Thymus (tissue), 11 donors: Measurements from ENCODE around the gene MEGF11. TPM values are rescaled to one million over a fixed set of nuclear protein-coding genes. Genes with fewer than 3 reads are reported as not detected.

Experiments
- DNase-seq, 9 donors: peaks; one replicate each; pipeline ENCODE4 v3.0.0-alpha.2; 2013; ENCODE audit warnings: low spot score in 9 of 9, low read depth in 6 of 9, missing footprints in 1 of 9
- H3K27ac ChIP-seq, 2 donors: one replicate each; pipeline ENCODE4 v1.5.1; 2013; ENCODE audit warnings: control low read depth in 1 of 2, low read depth in 1 of 2, low read length in 1 of 2, mild to moderate bottlenecking in 1 of 2, moderate library complexity in 1 of 2
- H3K27me3 ChIP-seq, 2 donors: one replicate each; pipeline ENCODE4 v1.5.1; 2013; ENCODE audit warnings: low read length in 1 of 2; ENCODE audit not compliant: control insufficient read depth in 2 of 2, insufficient read depth in 1 of 2
- H3K36me3 ChIP-seq, 2 donors: one replicate each; pipeline ENCODE4 v1.5.1; 2013; ENCODE audit warnings: low read length in 1 of 2, mild to moderate bottlenecking in 1 of 2, moderate library complexity in 1 of 2; ENCODE audit not compliant: control insufficient read depth in 2 of 2, insufficient read depth in 2 of 2
- H3K4me1 ChIP-seq, 2 donors: one replicate each; pipeline ENCODE4 v1.5.1; 2013; ENCODE audit warnings: low read length in 2 of 2; ENCODE audit not compliant: control insufficient read depth in 2 of 2, insufficient read depth in 2 of 2
- H3K4me3 ChIP-seq, 2 donors: one replicate each; pipeline ENCODE4 v1.5.1; 2013; ENCODE audit warnings: low read length in 2 of 2, control low read depth in 1 of 2, mild to moderate bottlenecking in 1 of 2
- H3K9me3 ChIP-seq, 2 donors: one replicate each; pipeline ENCODE4 v1.5.1; 2013; ENCODE audit warnings: low read length in 1 of 2, mild to moderate bottlenecking in 1 of 2; ENCODE audit not compliant: control insufficient read depth in 2 of 2, insufficient read depth in 1 of 2
- WGBS: extraction: QIAGEN DNeasy Blood & Tissue Kit; methylation state at CpG from one replicate; pipeline ENCODE4 v1.1.7; 2013; 5-methylcytosine and 5-hydroxymethylcytosine counted together
- polyA plus RNA-seq: library from polyadenylated mRNA; stranded (reverse); fragments of 200-250 nt; gene quantifications from one replicate; pipeline ENCODE4 v1.2.3, GENCODE V29; 2013
- total RNA-seq: library from RNA; stranded (reverse); fragments of 120-200 nt; gene quantifications from one replicate; pipeline ENCODE4 v1.2.4, GENCODE V29; 2013
- donor health status: healthy.

Gene MEGF11
- total and polyA plus RNA-seq, 2 donors = 0.28 to 0.66 TPM

DNA sequence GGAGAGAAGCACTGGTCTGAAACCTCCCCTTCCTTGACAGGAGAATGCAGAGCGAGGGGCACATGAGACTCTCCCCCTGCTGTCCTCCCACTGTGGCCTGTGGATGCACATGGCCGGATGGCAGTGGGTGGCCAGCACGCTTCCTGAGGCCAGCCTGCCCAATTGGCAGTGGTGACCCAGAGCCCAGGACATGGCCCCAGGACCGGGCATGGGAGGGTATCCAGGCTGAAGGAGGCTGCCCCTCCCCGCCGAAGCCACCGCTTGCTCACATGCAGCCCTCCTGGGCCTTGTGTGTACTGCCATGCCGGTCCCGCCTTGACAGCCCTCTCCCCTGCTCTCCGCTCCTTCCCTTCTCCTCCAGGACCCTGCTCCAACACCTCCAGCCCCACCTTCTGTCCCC lies 100.9 kb downstream of the MEGF11 start:
- DNase-seq = no peak

DNA sequence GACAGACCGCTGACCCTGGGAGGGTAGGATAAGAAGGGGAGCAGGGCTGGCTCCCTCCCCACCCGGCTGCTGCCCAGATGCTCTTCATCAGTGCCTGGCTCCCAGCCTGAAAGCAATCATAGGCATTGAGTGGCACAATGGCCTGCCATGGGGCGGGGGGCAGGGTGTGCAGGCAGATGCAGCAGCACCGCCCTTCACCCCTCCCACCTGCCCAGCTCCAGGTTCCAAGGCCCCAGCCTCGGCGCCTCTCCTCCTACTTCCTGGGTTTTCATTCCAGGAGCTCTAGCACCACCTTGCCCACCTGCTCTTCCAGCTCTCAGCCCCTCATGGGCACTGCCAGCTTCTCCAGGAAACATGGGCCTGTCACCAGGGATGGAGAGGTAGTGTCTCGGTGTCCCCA lies 101.7 kb downstream of the MEGF11 start:
- H3K36me3 ChIP-seq = no peaks in the 10 kb centered on the region
- no peak overlapping the region for H3K27ac ChIP-seq
- H3K4me1 ChIP-seq = peaks cover 3 to 59% of the 10 kb centered on the region in 2 donors
- peaks cover 0 to 15% of the 10 kb centered on the region in 2 donors for H3K27me3 ChIP-seq
- WGBS = 66% methylated on average over 7 of the region's 7 CpGs
- H3K9me3 ChIP-seq = no peaks in the 10 kb centered on the region
- no peak overlapping the region for H3K4me3 ChIP-seq
- DNase-seq = no peak

More for the DNA sequence above, 100.9 kb downstream of the MEGF11 start:
- Histone ChIP-seq H3K27ac (peak overlapping the region in 1 of 2 donors; percentile 37), H3K4me1 (peaks cover 3 to 55% of the 10 kb centered on the region in 2 donors), H3K27me3 (peaks cover 0 to 15% of the 10 kb centered on the region in 2 donors), H3K9me3 (no peaks in the 10 kb centered on the region), H3K4me3 (no peak overlapping the region), H3K36me3 (no peaks in the 10 kb centered on the region)
- 92% methylated on average over 10 of the region's 10 CpGs for WGBS

DNA sequence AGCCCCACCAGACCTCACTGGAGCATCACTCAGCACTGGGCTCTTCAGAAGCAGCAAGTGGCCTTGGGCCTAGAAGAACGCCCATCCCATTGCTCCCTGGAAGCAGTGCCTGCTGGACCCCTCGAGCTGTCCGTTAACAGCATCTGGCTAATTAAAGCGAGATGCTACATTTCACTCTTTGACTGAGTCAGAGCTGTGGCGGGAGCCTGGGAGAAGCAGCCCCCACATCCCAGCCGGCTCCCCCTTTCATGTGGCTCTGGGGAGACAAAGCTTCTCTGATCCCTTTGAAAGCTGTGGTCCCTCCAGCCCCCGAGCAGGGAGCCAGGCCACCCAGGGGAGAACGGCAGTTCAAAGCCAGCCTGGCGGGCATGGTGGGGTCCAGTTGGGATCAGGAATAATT lies 103.7 kb downstream of the MEGF11 start:
- no peak for DNase-seq
- WGBS = 90% methylated on average over 9 of the region's 9 CpGs
- H3K4me1 ChIP-seq = peaks cover 3 to 56% of the 10 kb centered on the region in 2 donors
- no peaks in the 10 kb centered on the region for H3K36me3 ChIP-seq
- H3K9me3 ChIP-seq = no peaks in the 10 kb centered on the region
- no peak overlapping the region for H3K4me3 ChIP-seq
- peaks cover 0 to 15% of the 10 kb centered on the region in 2 donors for H3K27me3 ChIP-seq
- no peak overlapping the region for H3K27ac ChIP-seq

DNA sequence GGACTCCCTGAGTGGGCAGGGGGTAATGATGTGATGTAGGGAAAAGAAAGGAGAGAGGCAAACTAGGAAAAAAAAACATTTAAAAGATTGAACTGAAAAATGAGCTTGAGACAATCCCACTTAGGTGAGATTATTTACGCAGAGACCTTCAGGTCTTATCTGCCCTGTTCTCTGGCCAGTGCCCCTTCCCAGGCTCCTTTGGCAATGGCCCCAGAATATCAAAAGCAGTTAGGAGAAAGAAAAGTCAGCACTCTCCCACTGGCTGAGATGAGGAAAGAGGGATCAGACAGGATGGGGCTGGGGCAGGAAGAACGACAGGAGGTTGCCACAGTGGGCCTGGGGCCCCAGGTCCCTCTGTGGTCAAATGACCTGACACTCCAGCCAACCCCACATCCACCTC lies 105.4 kb downstream of the MEGF11 start:
- WGBS = 90% methylated on average over 2 of the region's 2 CpGs
- Histone ChIP-seq H3K4me1 (peaks cover 0 to 43% of the 10 kb centered on the region in 2 donors), H3K27ac (no peak overlapping the region), H3K27me3 (peaks cover 0 to 15% of the 10 kb centered on the region in 2 donors), H3K4me3 (no peak overlapping the region), H3K9me3 (no peaks in the 10 kb centered on the region), H3K36me3 (no peaks in the 10 kb centered on the region)
- DNase-seq = no peak

DNA sequence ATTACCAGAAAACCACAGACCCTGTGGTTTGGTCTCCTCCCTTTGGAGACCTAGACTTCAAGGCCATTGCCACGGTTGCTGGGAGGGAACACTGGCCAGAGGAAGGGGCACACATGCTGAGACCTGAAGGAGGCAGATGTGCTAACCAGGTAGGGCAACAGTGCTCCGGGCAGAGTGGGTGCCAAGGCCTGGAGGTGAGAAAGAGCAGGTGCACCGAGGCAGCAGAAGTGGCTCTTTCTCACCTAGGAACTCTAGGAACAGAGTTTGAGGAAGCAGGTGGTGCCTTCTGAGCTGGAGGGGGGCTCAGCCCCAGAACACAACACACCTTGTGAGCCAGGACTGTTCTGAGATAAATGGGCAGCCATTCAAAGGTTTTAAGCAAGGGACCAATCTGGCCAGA lies 106.1 kb downstream of the MEGF11 start:
- Histone ChIP-seq H3K9me3 (no peaks in the 10 kb centered on the region), H3K4me1 (peaks cover 0 to 41% of the 10 kb centered on the region in 2 donors), H3K27ac (no peak overlapping the region), H3K4me3 (no peak overlapping the region), H3K27me3 (peaks cover 0 to 15% of the 10 kb centered on the region in 2 donors), H3K36me3 (no peaks in the 10 kb centered on the region)
- DNase-seq = no peak
- 68% methylated on average over 3 of the region's 3 CpGs for WGBS

DNA sequence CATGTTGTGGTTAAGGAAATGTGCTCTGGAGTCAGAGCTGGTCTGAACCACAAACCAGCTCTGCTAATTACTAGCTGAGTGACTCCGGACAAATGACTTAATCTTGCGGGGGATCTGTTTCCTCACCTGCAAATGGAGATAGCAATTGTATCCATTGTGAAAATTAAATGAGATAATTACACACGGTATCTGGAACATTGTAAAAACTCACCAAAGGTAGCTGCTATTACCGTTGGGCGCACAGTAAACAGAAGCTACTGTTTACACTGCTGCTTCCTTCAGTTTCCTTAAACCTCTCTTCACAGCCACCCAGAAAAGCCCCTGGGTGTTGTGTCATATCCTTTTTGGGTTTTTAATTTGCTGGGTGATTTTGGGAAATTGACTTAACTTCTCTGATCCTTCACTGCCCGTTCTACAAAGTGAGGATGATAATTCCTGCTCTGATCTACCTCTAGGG lies 107.8 kb downstream of the MEGF11 start:
- DNase-seq = no peak
- H3K36me3 ChIP-seq = no peaks in the 10 kb centered on the region
- no peak overlapping the region for H3K4me3 ChIP-seq
- peaks cover 0 to 5% of the 10 kb centered on the region in 2 donors for H3K27me3 ChIP-seq
- no peaks in the 10 kb centered on the region for H3K9me3 ChIP-seq
- H3K27ac ChIP-seq = no peak overlapping the region
- peaks cover 0 to 38% of the 10 kb centered on the region in 2 donors for H3K4me1 ChIP-seq
- 24% methylated on average over 6 of the region's 6 CpGs for WGBS

DNA sequence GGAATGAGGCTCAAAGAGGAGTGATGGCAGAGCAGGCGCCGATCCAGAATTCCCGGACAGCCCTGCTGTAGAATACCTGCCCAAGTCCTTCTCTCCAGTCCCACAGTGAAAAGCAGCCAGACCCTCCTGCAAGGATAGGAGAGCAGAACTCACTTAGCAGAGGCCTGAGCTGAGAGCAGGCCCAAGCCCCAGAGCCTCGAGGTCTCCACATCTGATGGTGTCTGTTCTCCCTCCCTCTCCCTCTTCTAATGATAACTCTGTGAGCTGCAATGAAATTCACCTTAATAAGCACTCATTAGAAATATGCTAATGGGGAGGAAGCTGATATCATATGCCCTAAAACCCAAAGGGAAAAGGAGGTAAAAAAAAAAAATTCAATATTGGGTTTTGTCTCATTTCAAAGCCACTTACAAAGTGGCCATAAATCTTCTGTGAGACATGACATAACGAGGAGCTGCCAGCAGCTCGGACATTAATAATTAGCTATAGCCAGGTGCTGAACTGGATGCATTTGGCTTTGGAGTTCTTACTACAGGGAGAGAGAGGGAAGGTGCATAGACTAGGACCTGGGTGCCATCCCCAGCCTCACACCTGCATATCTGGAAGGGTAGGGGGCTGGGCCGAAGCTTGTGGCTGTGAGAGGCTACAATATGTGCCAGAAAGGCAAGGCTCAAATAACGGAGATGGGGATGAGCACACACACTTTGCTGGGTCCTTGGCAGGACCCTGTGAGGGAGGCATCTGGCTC lies 108.4 kb downstream of the MEGF11 start:
- Histone ChIP-seq H3K27me3 (peaks cover 0 to 3% of the 10 kb centered on the region in 2 donors), H3K4me3 (no peak overlapping the region), H3K9me3 (no peaks in the 10 kb centered on the region), H3K4me1 (peaks cover 0 to 38% of the 10 kb centered on the region in 2 donors), H3K27ac (no peak overlapping the region), H3K36me3 (no peaks in the 10 kb centered on the region)
- no peak for DNase-seq
- WGBS = 71% methylated on average over 8 of the region's 8 CpGs

DNA sequence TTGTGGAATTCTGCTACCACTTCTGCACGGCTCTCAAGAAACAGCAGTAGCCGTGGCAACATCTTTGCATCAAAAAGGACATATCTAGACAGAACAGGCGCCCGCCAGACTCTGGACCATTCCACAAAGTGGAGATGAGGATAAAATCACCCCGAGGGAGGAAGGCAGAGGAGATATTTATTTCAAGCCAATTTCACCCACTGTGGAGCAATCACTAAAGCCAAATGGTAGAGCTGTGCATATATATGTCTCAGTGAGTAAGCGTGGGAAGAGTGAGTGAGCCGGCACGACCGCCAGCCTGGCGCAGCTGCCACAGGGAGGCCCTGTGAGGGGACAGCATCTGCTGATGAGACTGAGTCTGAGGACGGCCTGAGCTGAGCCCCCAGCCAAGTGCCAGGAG lies 111.3 kb downstream of the MEGF11 start:
- Histone ChIP-seq H3K27me3 (no peaks in the 10 kb centered on the region), H3K27ac (no peak overlapping the region), H3K4me3 (no peak overlapping the region), H3K9me3 (no peaks in the 10 kb centered on the region), H3K36me3 (no peaks in the 10 kb centered on the region), H3K4me1 (peaks cover 0 to 34% of the 10 kb centered on the region in 2 donors)
- DNase-seq = peak in 1 of 9 donors; percentile 9
- WGBS = 92% methylated on average over 11 of the region's 11 CpGs

DNA sequence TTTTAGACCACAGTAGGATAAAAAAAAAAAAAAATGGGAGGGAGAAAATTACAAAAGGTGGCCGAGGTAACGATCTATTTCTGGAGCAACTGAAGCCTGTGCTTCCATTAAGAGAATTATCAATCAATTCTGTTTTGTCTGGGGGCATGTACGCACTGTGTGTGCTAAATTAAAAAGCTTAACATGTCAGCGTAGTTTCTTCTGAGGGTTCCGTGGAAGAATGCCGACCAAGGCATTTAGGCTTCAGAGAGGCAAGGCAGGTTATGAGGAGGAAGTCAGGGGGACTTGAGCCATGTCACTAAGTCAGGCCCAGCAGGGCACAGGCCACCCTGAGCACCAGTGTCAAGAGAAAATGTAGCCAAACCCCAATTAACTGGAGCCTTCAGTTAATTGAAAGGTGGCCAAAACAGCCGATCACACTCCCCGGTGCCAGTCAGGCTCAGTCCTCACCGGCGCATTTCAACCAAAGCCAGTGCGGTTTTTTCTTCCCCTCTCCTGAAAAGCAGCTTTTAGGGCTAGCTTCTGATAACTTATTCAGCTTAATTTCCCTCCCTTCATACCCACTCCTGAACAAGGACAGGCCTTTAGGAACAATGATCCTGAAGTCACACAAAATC lies 113.9 kb downstream of the MEGF11 start:
- WGBS = 97% methylated on average over 11 of the region's 11 CpGs
- Histone ChIP-seq H3K9me3 (no peaks in the 10 kb centered on the region), H3K27me3 (no peaks in the 10 kb centered on the region), H3K4me1 (peaks cover 0 to 15% of the 10 kb centered on the region in 2 donors), H3K4me3 (no peak overlapping the region), H3K27ac (no peak overlapping the region), H3K36me3 (no peaks in the 10 kb centered on the region)
- DNase-seq = no peak
